Measurements from ENCODE around the gene PAX8. TPM values are rescaled to one million over a fixed set of nuclear protein-coding genes. Genes with fewer than 3 reads are reported as not detected.

Gene PAX8
- total and polyA plus RNA-seq, 8 donors, result 0.28 to 6.5 (median 1.1) TPM; not detected in 3

DNA sequence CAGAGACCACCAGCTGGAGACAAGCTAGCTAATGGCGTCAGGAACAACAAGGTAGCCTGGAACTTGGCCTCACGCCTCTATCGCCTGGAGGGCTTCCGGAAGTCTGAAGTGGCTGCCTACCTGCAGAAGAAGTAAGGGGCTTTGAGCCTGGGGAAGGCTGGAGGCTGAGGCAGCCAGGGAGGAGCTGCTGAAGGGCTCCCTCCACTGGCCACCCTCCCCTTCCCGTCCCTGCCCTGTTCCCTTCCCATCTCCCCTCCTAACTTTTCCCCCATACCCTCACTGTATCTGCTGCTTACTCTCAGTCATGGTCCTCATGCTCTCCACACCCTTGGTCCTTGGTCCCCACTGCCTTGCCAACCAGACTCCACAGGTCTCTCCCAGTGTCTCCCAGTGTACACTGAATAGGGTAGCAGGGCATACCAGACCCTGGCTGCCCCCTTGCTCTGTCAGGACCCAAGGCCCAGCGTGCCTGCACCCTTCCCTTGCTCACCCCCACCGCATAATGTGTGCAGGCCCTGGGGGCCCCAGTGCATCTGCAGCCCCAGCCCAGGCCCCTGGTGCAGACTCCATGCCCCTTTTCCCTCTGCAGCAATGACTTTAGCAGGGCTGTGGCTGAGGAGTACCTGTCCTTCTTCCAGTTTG is 86.1 kb downstream of the PAX8 start:
- Histone ChIP-seq H3K27me3 (no peaks in the 10 kb centered on the region), H3K9me3 (no peaks in the 10 kb centered on the region), H3K27ac (no peak overlapping the region), H3K4me1 (peaks cover 0 to 1% (median 0%) of the 10 kb centered on the region in 4 donors), H3K36me3 (peaks cover 10 to 72% (median 55%) of the 10 kb centered on the region in 4 donors), H3K4me3 (no peak overlapping the region)
- no peak for TF ChIP-seq POLR2AphosphoS5 (IDR thresholded peaks at IDR 0.05)
- no peak for TF ChIP-seq POLR2A (IDR thresholded peaks at IDR 0.05)
- TF ChIP-seq EP300 (IDR thresholded peaks at IDR 0.05), result no peak
- no peak for TF ChIP-seq CTCF (IDR thresholded peaks at IDR 0.05)
- 86 to 94% (median 92%) methylated on average over 5 to 7 of the region's 7 CpGs for WGBS, 5 donors
- no peak for DNase-seq
- intact Hi-C loops (cut with DNase I; ENCODE audit: low total_unique reads), result no loop called here

DNA sequence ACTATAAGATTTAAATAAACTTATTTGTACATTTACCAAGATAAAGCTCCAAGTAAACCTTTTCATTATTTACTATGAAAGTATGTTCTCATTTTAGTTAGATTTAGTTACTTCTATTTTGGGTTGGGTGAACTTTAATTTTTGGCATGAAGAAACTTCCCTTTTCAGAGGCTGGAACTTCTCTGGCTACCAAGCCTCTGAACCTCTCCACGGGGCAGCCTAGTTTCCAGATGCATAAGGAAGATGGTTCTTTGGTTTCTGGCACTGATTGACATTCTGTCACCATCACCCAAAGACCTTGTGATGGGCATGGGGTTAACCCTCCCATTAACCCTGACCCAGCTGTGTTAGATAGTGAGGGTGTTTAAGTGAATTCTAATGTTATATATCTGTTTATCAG is 87.8 kb downstream of the PAX8 start:
- WGBS, 5 donors, result 50 to 78% (median 57%) methylated on average over 1 of the region's 1 CpG
- TF ChIP-seq EP300 (IDR thresholded peaks at IDR 0.05) (no peak), POLR2A (IDR thresholded peaks at IDR 0.05) (no peak), CTCF (IDR thresholded peaks at IDR 0.05) (no peak), POLR2AphosphoS5 (IDR thresholded peaks at IDR 0.05) (no peak)
- DNase-seq, result no peak
- no peaks in the 10 kb centered on the region for H3K9me3 ChIP-seq
- H3K27me3 ChIP-seq, result no peaks in the 10 kb centered on the region
- no peak overlapping the region for H3K4me3 ChIP-seq
- H3K36me3 ChIP-seq, result peaks cover 10 to 59% (median 41%) of the 10 kb centered on the region in 4 donors
- intact Hi-C loops (cut with DNase I; ENCODE audit: low total_unique reads), result no loop called here
- H3K4me1 ChIP-seq, result peaks cover 0 to 13% (median 2%) of the 10 kb centered on the region in 4 donors
- no peak overlapping the region for H3K27ac ChIP-seq

GRCh38 chr2:113187771-113188170 is 91.0 kb downstream of the PAX8 start:
- H3K4me1 ChIP-seq, result peaks cover 5 to 31% (median 13%) of the 10 kb centered on the region in 4 donors
- H3K4me3 ChIP-seq, result no peak overlapping the region
- peaks cover 8 to 39% (median 21%) of the 10 kb centered on the region in 4 donors for H3K36me3 ChIP-seq
- 82 to 85% (median 83%) methylated on average over 6 of the region's 6 CpGs for WGBS, 5 donors
- H3K9me3 ChIP-seq, result no peaks in the 10 kb centered on the region
- intact Hi-C loops (cut with DNase I; ENCODE audit: low total_unique reads), result no loop called here
- DNase-seq, result no peak
- no peak for TF ChIP-seq POLR2AphosphoS5 (IDR thresholded peaks at IDR 0.05)
- TF ChIP-seq CTCF (IDR thresholded peaks at IDR 0.05), result no peak
- TF ChIP-seq POLR2A (IDR thresholded peaks at IDR 0.05), result no peak
- TF ChIP-seq EP300 (IDR thresholded peaks at IDR 0.05), result no peak
- no peak overlapping the region for H3K27ac ChIP-seq
- H3K27me3 ChIP-seq, result no peaks in the 10 kb centered on the region

- Histone ChIP-seq H3K4me3 (no peak overlapping the region), H3K9me3 (no peaks in the 10 kb centered on the region), H3K27me3 (no peaks in the 10 kb centered on the region), H3K36me3 (peaks cover 3 to 36% (median 18%) of the 10 kb centered on the region in 4 donors), H3K4me1 (peaks cover 7 to 38% (median 25%) of the 10 kb centered on the region in 4 donors), H3K27ac (no peak overlapping the region)
- WGBS, 5 donors, result 82 to 87% (median 82%) methylated on average over 5 of the region's 5 CpGs
- no peak for DNase-seq
- intact Hi-C loops (cut with DNase I; ENCODE audit: low total_unique reads), result no loop called here
- TF ChIP-seq POLR2AphosphoS5 (IDR thresholded peaks at IDR 0.05) (no peak), POLR2A (IDR thresholded peaks at IDR 0.05) (no peak), CTCF (IDR thresholded peaks at IDR 0.05) (no peak), EP300 (IDR thresholded peaks at IDR 0.05) (no peak)
These were observed 92.3 kb downstream of the PAX8 start for GRCh38 chr2:113186433-113186796.

All from stomach (tissue), 9 donors.